ENCODE measurements around the gene HUS1. TPM values are rescaled to one million over a fixed set of nuclear protein-coding genes. Genes with fewer than 3 reads are reported as not detected.

Gene HUS1
- total RNA-seq, 2 donors from 2014 or later, result 65.5 to 80.6 TPM

DNA sequence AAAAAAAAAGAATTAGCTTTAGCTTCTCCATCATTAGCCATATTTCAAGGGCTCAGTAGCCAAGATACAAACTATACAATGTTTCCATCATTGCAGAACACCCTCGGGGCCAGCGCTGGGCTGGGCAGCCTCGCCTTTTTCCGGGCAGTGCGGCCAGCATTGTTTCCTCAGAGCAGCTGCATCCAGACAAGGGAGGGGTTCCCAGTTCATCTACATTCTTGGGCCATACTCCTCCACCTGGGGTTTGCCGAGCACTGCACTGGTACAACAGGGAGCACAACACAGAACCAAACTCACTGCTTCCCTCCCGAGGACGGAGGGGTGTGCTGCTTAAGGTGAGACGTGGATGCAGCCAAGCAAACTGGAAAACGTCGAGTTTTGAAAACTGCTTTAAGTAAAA, 28.7 kb downstream of the HUS1 start:
- no peak for ATAC-seq (ENCODE audit: insufficient number of reproducible peaks, low FRiP score, low read depth)
- no peaks in the 10 kb centered on the region for H3K27me3 ChIP-seq (replicated peaks; ENCODE audit: insufficient read depth)
- no peak overlapping the region for H3K27ac ChIP-seq
- H3K4me1 ChIP-seq (ENCODE audit: control insufficient read depth in 1 of 2, low read depth in 2 of 2), result no peaks in the 10 kb centered on the region
- no peaks in the 10 kb centered on the region for H3K36me3 ChIP-seq
- H3K4me3 ChIP-seq, result no peak overlapping the region
- TF ChIP-seq, protein P1, sequence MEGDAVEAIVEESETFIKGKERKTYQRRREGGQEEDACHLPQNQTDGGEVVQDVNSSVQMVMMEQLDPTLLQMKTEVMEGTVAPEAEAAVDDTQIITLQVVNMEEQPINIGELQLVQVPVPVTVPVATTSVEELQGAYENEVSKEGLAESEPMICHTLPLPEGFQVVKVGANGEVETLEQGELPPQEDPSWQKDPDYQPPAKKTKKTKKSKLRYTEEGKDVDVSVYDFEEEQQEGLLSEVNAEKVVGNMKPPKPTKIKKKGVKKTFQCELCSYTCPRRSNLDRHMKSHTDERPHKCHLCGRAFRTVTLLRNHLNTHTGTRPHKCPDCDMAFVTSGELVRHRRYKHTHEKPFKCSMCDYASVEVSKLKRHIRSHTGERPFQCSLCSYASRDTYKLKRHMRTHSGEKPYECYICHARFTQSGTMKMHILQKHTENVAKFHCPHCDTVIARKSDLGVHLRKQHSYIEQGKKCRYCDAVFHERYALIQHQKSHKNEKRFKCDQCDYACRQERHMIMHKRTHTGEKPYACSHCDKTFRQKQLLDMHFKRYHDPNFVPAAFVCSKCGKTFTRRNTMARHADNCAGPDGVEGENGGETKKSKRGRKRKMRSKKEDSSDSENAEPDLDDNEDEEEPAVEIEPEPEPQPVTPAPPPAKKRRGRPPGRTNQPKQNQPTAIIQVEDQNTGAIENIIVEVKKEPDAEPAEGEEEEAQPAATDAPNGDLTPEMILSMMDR (IDR thresholded peaks at IDR 0.05), result no peak
- no peaks in the 10 kb centered on the region for H3K9me3 ChIP-seq
- no peak for DNase-seq (ENCODE audit: low spot score)

DNA sequence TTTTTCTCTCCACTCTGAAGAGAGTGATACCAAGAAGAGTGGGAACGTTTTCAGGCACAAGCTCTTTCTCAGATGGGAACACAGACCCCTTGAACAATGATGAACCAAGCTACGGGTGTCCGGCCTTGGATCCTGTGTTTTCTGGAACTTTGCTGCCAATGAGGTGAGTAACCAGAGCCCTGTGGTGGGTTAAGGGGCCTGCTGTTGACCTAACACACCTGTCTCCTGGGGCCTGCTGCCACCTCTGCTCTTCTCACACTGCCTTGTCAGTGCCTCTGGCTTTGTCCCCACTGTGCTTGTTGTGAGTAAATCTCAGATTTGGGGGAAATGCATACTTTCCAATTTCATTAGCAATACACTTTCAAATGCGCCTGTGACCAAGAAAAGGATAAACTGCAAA, 29.7 kb downstream of the HUS1 start:
- Histone ChIP-seq H3K27ac (no peak overlapping the region), H3K4me1 (ENCODE audit: control insufficient read depth in 1 of 2, low read depth in 2 of 2) (no peaks in the 10 kb centered on the region), H3K27me3 (replicated peaks; ENCODE audit: insufficient read depth) (no peaks in the 10 kb centered on the region), H3K9me3 (no peaks in the 10 kb centered on the region), H3K36me3 (no peaks in the 10 kb centered on the region), H3K4me3 (no peak overlapping the region)
- DNase-seq (ENCODE audit: low spot score), result no peak
- no peak for ATAC-seq (ENCODE audit: insufficient number of reproducible peaks, low FRiP score, low read depth)
- TF ChIP-seq, protein P1 (IDR thresholded peaks at IDR 0.05), result no peak

DNA sequence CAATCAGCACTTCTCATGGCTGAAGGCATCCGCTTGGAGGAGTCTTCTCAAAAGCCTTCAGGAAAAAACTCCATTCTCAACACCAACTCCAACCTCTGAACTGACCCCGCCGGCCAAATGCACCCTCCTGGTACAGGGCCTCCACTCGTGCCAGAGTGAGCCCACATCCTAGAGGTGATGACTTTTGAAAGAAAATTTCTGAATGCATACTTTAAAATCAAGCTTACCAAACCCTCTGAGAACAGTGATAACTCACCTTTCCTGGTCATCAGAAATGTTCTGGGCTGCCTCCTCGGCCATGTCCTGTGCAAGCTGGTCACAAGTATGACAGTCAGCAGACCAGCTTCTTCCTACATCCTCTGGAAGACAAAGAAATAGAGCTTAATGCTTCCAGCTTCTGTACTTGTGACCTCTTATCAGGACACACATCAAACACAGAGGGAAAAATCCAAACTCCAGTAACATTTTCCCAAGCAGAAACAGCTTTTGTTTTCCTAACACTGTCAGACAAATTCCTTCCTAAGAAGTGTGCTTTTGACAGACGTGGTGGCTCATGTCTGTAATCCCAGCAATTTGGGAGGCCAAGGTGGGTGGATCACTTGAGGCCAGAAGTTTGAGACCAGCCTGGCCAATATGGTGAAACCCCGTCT, 31.1 kb downstream of the HUS1 start, which contains the start of gene PKD1L1:
Gene PKD1L1 (minus strand): TSS at position 326 of the 650 bp plus-strand sequence. CDS start 26 bp downstream, at position 300.
- Histone ChIP-seq H3K27ac (no peak within 1 kb of the TSS), H3K9me3 (no peaks in the 10 kb centered on the region), H3K36me3 (no peaks in the 10 kb centered on the region), H3K4me3 (no peak within 1 kb of the TSS), H3K27me3 (replicated peaks; ENCODE audit: insufficient read depth) (no peaks in the 10 kb centered on the region), H3K4me1 (ENCODE audit: control insufficient read depth in 1 of 2, low read depth in 2 of 2) (no peaks in the 10 kb centered on the region)
- TF ChIP-seq, protein P1 (IDR thresholded peaks at IDR 0.05), result no peak
- DNase-seq (ENCODE audit: low spot score), result no peak
- ATAC-seq (ENCODE audit: insufficient number of reproducible peaks, low FRiP score, low read depth), result no peak

DNA sequence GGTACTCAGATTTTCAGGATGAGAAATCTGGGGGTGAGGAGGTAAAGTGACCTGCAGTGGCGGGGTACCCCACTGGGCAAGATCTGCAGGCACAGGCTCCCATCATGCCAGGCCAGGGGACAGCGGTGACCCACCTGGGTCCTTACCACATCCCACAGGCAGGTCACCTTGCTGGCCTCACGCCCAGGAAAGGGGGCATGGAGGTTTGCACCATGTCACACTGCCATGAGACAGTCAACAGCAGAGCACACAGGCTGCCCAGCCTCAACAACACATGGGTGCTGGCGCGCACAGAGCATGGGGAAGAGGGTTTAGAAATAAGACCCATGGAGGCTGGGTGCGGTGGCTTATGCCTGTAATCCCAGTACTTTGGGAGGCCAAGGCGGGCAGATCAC, 32.1 kb downstream of the HUS1 start:
- Histone ChIP-seq H3K27me3 (replicated peaks; ENCODE audit: insufficient read depth) (no peaks in the 10 kb centered on the region), H3K27ac (no peak overlapping the region)

DNA sequence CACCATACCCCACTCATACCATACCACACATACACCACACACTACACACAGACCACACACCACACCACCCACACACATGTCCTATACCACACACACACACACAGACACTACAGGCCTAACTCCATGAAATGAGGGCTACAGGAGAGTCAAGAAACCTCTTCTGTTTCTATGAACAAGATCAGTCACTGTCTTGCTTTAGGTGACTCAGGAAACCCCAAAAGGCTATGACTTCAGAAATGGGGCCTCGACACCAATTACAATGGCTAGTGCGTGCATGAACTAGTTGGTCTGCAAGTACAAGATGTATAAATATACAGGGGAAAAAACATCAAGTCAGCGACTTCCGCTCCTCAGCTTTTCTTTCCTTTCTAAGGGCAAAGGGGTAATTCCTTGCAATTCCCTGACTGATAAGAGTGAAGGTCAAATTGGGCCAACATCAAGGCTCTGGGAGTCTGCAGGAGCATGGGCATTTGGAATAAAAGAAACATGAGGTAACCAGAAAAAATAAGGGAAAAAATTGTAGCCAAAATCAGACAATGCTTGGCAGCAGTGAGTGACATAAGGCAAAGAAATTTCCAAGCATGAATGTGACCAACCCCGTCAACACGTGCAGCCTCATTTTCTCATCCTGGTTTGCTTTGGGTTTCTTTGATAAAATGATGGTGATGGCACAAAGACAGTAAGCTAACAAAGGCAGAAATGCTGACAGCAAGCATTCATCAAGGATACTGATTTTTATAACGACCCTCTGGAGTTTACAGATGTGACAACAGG, 32.6 kb downstream of the HUS1 start:
- peaks cover 4% of the 10 kb centered on the region in 2 donors for H3K4me1 ChIP-seq (ENCODE audit: control insufficient read depth in 1 of 2, low read depth in 2 of 2)
- H3K36me3 ChIP-seq, result no peaks in the 10 kb centered on the region
- no peaks in the 10 kb centered on the region for H3K9me3 ChIP-seq
- no peak overlapping the region for H3K27ac ChIP-seq
- TF ChIP-seq, protein P1 (IDR thresholded peaks at IDR 0.05), result no peak
- DNase-seq (ENCODE audit: low spot score), result no peak
- ATAC-seq (ENCODE audit: insufficient number of reproducible peaks, low FRiP score, low read depth), result no peak
- H3K4me3 ChIP-seq, result no peak overlapping the region
- no peaks in the 10 kb centered on the region for H3K27me3 ChIP-seq (replicated peaks; ENCODE audit: insufficient read depth)

More for the DNA sequence above, 32.1 kb downstream of the HUS1 start:
- Histone ChIP-seq H3K36me3 (no peaks in the 10 kb centered on the region), H3K4me3 (no peak overlapping the region), H3K4me1 (ENCODE audit: control insufficient read depth in 1 of 2, low read depth in 2 of 2) (no peaks in the 10 kb centered on the region), H3K9me3 (no peaks in the 10 kb centered on the region)
- TF ChIP-seq, protein P1 (IDR thresholded peaks at IDR 0.05), result no peak
- no peak for ATAC-seq (ENCODE audit: insufficient number of reproducible peaks, low FRiP score, low read depth)
- DNase-seq (ENCODE audit: low spot score), result no peak

All from thoracic aorta (tissue), 2 donors.